GM18867 (cell line): ENCODE data around the gene SPNS2.

Experiments used
- ATAC-seq: cut with Tn5 transposase; IDR thresholded peaks from one replicate; pipeline ENCODE4 v1.9.1; 2021; ENCODE audit warnings: mild to moderate bottlenecking, moderate library complexity; ENCODE audit not compliant: unreplicated experiment

The SPNS2 gene

GRCh38 chr17:4584917-4585637 is 86.4 kb downstream of the SPNS2 start:
- ATAC-seq: no peak

- ATAC-seq: no peak
Measured at GRCh38 chr17:4585638-4585994, 86.9 kb downstream of the SPNS2 start.

DNA sequence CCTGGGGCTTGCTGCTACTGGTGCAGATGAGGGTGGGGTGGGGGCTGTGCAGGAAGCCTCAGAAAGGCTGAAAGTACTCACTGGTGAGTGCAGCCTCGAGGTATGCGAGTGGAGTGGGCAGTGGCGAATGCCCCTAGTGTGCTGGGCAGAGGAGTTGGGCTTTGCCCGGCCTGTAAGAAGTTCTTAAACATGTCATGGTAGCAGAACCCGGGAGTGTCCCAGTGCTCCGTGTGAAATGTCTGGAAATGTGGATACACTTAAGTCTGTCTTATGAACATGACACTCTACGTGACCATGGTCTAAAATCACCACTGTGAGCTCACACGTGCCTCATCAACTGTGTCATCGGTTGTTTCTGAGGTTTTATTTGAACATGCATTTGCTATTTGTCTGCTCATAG is 87.4 kb downstream of the SPNS2 start:
- ATAC-seq: no peak

DNA sequence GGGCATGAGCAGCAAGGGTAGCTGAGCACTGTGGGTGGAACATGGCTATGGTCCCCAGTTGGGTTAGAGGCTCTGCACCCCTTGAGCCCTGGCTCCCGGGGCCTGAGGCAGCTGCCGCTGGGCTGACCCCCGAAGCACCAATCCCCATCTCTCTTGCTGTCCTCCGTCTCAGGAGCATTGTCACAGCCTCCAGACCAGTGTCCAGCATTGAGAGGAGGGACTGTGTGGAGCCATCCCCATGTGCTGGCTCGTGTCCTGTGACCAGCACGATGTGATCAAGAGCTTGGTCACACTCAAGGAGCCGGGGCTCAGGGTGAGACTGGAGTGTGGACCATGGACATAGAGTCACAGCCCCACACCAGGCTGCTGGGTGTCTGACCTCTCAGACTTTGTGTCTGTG is 88.5 kb downstream of the SPNS2 start:
- no peak for ATAC-seq

DNA sequence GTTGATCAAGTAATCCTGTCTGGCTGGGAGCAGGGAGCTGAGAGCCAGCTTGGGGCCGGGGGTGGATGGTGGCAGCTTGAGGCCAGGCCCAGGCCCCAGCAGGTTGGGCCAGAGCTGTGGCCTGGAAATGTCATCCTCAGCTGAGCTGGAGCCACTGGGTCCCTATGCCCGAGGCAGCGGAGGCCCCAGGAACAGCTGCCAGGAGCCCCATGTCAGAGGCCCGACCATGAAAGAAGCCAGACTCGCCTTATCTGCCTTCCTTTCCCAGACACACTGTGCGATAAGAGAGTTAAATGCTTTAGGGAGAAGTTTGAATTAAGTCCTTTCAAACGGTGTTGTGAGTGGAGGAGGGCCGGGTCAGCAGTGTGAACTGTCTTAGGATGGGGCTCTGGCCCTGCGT is 89.1 kb downstream of the SPNS2 start:
- ATAC-seq: no peak

- ATAC-seq: no peak
Measured at GRCh38 chr17:4588391-4588790, 89.7 kb downstream of the SPNS2 start.
